Left ventricle myocardium inferior (tissue), 1 donor: ENCODE results near the gene CTNNA2. TPM values are rescaled to one million over a fixed set of nuclear protein-coding genes. Genes with fewer than 3 reads are reported as not detected.

Experiments used
- DNase-seq: peaks from one replicate; pipeline ENCODE4 v3.0.0-alpha.2; 2020
- H3K27ac ChIP-seq: fragments of 200-600 bp; replicated peaks from 2 replicates; pipeline ENCODE4 v1.8.0; 2021
- H3K27me3 ChIP-seq: fragments of 200-600 bp; 2 replicates; pipeline ENCODE4 v1.8.0; 2021; ENCODE audit warnings: low read depth
- H3K36me3 ChIP-seq: fragments of 200-600 bp; 2 replicates; pipeline ENCODE4 v1.8.0; 2021
- H3K4me1 ChIP-seq: fragments of 200-600 bp; 2 replicates; pipeline ENCODE4 v1.8.0; 2021
- H3K4me3 ChIP-seq: fragments of 200-600 bp; 2 replicates; pipeline ENCODE4 v1.8.0; 2021; ENCODE audit warnings: mild to moderate bottlenecking, moderate library complexity
- H3K9me3 ChIP-seq: fragments of 200-600 bp; replicated peaks from 2 replicates; pipeline ENCODE4 v1.8.0; 2021
- intact Hi-C: fragments of 100-400 bp; cut with micrococcal nuclease; formaldehyde crosslinking; loops from one replicate; pipeline ENCODE4 v1.11.0; 2022
- total RNA-seq: library from RNA; stranded (reverse); fragmentation: NEBNext Ultra II Directional; extraction: Animal tissue kit (Norgen Biotek cat#: 25700); gene quantifications from one replicate; pipeline ENCODE4 v1.2.1, GENCODE V29; 2021
- TF ChIP-seq, protein P1 (sequence below): fragments of 200-600 bp; IDR thresholded peaks from 2 replicates; pipeline ENCODE4 v1.8.0; 2021; ENCODE audit warnings: antibody characterized with exemption, mild to moderate bottlenecking, borderline replicate concordance
- donor health status: DM: no; HTN: yes; CAD: no; lungs with severe emphysema.

Gene CTNNA2
- total RNA-seq, 1 donor from 2014 or later, result not detected

DNA sequence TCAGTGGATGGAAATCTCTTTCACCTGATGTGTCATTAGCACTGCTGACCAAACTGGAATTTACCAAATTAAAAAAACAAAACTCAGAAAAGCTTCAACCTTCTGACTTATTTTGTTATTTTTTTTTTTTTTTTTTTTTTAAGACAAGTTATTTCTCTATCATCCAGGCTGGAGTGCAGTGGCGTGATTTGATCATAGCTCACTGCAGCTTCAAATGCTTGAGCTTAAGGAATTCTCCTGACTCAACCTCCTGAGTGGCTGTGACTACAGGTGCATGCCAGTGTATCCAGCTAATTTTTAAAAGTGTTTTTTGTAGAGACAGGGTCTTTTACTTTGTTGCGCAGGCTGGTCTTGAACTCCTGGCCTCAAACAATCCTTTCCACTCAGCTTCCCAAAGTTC, 636.1 kb downstream of the CTNNA2 start:
- no peak overlapping the region for H3K4me3 ChIP-seq
- H3K9me3 ChIP-seq, result no peaks in the 10 kb centered on the region
- H3K4me1 ChIP-seq, result no peaks in the 10 kb centered on the region
- H3K27ac ChIP-seq, result no peak overlapping the region
- intact Hi-C loops, result no loop called here
- no peaks in the 10 kb centered on the region for H3K27me3 ChIP-seq
- DNase-seq, result no peak
- TF ChIP-seq, protein P1, sequence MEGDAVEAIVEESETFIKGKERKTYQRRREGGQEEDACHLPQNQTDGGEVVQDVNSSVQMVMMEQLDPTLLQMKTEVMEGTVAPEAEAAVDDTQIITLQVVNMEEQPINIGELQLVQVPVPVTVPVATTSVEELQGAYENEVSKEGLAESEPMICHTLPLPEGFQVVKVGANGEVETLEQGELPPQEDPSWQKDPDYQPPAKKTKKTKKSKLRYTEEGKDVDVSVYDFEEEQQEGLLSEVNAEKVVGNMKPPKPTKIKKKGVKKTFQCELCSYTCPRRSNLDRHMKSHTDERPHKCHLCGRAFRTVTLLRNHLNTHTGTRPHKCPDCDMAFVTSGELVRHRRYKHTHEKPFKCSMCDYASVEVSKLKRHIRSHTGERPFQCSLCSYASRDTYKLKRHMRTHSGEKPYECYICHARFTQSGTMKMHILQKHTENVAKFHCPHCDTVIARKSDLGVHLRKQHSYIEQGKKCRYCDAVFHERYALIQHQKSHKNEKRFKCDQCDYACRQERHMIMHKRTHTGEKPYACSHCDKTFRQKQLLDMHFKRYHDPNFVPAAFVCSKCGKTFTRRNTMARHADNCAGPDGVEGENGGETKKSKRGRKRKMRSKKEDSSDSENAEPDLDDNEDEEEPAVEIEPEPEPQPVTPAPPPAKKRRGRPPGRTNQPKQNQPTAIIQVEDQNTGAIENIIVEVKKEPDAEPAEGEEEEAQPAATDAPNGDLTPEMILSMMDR, result no peak
- H3K36me3 ChIP-seq, result no peaks in the 10 kb centered on the region

DNA sequence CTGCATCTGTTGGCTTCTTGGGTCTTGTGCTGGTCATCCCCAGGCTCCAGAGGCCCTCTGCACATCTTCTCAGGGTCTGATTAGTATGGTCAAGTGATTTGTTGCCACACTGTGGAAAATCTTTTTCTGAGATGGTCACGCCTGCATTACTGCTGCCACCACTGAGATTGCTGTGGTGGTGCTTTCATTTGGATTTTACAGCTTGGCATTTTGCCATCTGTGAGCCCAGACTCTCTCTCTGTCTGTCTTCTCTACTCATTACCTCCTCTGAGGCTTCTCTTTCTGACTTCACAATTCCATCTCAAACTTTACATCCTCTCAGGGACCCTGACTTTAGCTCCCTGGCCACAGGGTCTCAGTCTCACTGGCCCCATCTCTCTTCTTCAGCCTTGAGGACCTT, 637.1 kb downstream of the CTNNA2 start:
- Histone ChIP-seq H3K4me1 (no peaks in the 10 kb centered on the region), H3K27ac (no peak overlapping the region), H3K4me3 (no peak overlapping the region), H3K9me3 (no peaks in the 10 kb centered on the region), H3K27me3 (no peaks in the 10 kb centered on the region), H3K36me3 (no peaks in the 10 kb centered on the region)
- intact Hi-C loops, result no loop called here
- TF ChIP-seq, protein P1, result no peak
- DNase-seq, result no peak

DNA sequence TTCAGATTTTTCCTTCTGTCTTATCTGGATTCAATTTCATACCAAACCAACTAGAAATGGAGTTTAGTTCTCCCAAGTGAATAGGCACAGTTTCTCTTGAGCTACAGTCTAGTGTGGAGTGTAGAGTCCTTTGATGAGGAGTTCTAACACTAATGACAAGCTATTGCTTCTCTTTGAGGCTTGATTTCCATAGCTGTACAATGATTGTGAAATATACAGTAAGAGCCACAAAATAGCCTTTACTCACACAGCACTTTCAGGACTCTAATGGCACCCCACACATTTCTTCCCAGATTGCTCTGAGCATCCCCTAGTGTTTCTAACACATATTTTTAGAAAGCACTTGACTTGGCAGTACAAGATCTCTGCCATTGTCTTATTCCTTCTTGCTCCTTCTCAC, 638.4 kb downstream of the CTNNA2 start:
- Histone ChIP-seq H3K36me3 (no peaks in the 10 kb centered on the region), H3K9me3 (no peaks in the 10 kb centered on the region), H3K4me1 (no peaks in the 10 kb centered on the region), H3K27ac (no peak overlapping the region), H3K4me3 (no peak overlapping the region), H3K27me3 (no peaks in the 10 kb centered on the region)
- intact Hi-C loops, result no loop called here
- no peak for DNase-seq
- TF ChIP-seq, protein P1, result no peak

DNA sequence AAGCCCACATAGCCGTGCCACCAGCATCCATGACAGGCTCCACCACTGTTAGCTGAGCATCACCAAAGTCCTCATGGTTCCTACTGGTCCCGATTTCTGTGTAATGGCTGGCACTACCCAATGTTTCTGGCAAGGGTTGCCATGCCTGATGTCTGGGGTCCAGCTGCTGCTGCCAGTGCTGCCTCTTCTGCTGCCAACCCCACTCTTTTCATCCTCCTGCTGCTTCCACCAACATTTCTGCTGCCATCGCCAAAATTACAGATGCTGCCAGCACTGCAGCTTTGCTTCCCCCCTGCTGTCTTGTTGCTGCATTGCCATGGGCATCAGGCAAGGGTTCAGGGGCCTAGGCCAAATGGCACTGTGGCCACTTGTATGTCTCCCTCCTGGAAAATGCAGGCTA, 638.8 kb downstream of the CTNNA2 start:
- H3K36me3 ChIP-seq, result no peaks in the 10 kb centered on the region
- no peaks in the 10 kb centered on the region for H3K9me3 ChIP-seq
- no peak for DNase-seq
- intact Hi-C loops, result no loop called here
- H3K4me1 ChIP-seq, result no peaks in the 10 kb centered on the region
- TF ChIP-seq, protein P1, result no peak
- no peaks in the 10 kb centered on the region for H3K27me3 ChIP-seq
- H3K4me3 ChIP-seq, result no peak overlapping the region
- H3K27ac ChIP-seq, result no peak overlapping the region

DNA sequence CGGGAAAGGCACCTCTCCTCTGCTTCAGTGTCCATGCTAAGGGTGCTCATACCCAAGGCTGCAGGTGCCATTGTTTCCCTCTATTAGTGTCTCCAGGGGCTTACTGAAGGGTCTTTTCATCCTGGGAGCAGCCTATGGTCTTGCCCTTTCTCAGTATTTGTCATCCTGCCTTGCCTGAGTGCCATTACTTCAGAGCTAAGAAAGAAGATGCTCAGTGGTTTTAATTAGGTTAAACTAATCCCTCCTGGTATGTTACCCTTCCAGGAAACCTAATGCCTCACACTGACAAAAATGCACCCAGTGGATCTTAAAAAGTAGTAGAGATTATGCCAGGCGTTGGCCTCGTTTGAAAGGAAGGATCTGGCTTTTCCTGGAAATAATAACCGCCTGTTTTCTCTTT, 640.3 kb downstream of the CTNNA2 start:
- Histone ChIP-seq H3K27ac (no peak overlapping the region), H3K36me3 (no peaks in the 10 kb centered on the region), H3K9me3 (no peaks in the 10 kb centered on the region), H3K4me3 (no peak overlapping the region), H3K27me3 (no peaks in the 10 kb centered on the region), H3K4me1 (no peaks in the 10 kb centered on the region)
- intact Hi-C loops, result no loop called here
- no peak for DNase-seq
- TF ChIP-seq, protein P1, result no peak

DNA sequence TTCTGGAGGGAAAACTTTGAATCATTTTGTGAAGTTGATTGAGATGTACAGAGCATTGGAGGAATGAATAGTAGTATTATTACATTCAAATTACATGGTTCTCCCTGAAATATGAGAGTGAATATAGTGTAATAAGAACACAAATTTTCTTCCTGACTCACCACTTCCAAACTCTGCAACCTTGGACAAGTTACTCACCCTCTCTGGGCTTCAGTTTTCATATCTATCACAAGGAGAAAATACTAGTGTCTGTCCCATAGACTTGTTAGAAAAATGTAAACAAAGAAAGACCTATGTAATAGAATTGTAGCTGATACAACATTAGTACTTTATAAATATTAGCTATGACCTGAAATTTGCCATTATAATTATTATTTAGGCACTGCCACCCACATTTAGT, 640.9 kb downstream of the CTNNA2 start:
- Histone ChIP-seq H3K27me3 (no peaks in the 10 kb centered on the region), H3K36me3 (no peaks in the 10 kb centered on the region), H3K9me3 (no peaks in the 10 kb centered on the region), H3K27ac (no peak overlapping the region), H3K4me1 (no peaks in the 10 kb centered on the region), H3K4me3 (no peak overlapping the region)
- TF ChIP-seq, protein P1, result no peak
- intact Hi-C loops, result no loop called here
- no peak for DNase-seq
